ENCODE results near the gene DOCK7. TPM values are rescaled to one million over a fixed set of nuclear protein-coding genes. Genes with fewer than 3 reads are reported as not detected.
"Not testable (repeated sequence)": the region's sequence is repeated elsewhere in the genome, so short reads cannot be mapped to it uniquely, and the experiment has no call there.

Gene DOCK7
- total and polyA plus RNA-seq, 2 of the 13 experiments (the other 11 are each of a cell fraction or from before 2014, with no cell fraction given) = 45.7 to 67.2 TPM

- H3K36me3 ChIP-seq (replicated peaks in 1 of 2; ENCODE audit: control insufficient read depth in 1 of 2, insufficient read depth in 2 of 2, low read length in 2 of 2); in situ Hi-C loops (cut with HindIII; ENCODE audit: extremely low pct_ligation_motif_present, low pct_unique_long_range_greater_than_20kb); H3K4me2 ChIP-seq (ENCODE audit: low read depth, low read length); H3K9me3 ChIP-seq (ENCODE audit: low read length); POLR2A ChIA-PET; H4K20me1 ChIP-seq (ENCODE audit: insufficient read depth, low read length); intact Hi-C loops (cut with micrococcal nuclease; ENCODE audit: unreplicated experiment); BruUV-seq (replicated peaks); H3K27me3 ChIP-seq (ENCODE audit: control insufficient read depth in 1 of 2, insufficient read depth in 2 of 2, low read length in 2 of 2); ATAC-seq; FAIRE-seq; H3K9ac ChIP-seq (ENCODE audit: insufficient read depth, low read depth, low read length); DNase-seq (ENCODE audit: low spot score); H3K27ac ChIP-seq (ENCODE audit: extremely low read length, insufficient read depth, low read length); CTCF ChIA-PET (ENCODE audit: low intra/inter-chr PET ratio, low total read pairs); H2AFZ ChIP-seq (ENCODE audit: low read length); H3K4me3 ChIP-seq (replicated peaks in 1 of 3; ENCODE audit: insufficient read depth in 1 of 3, low read depth in 2 of 3, low read length in 3 of 3): not testable (repeated sequence)
- 96% methylated on average over 7 of the region's 7 CpGs for WGBS (ENCODE audit: low lambda C conversion rate)
- Histone ChIP-seq H3K4me1 (ENCODE audit: insufficient read depth, low read length) (peaks cover 55% of the 10 kb centered on the region), H3K79me2 (ENCODE audit: insufficient read depth, low read length) (peaks cover 31% of the 10 kb centered on the region)
- 0 out of 2 replicates have a peak, but pooled peaks have one; percentile 51 for TF ChIP-seq ZNF431 (CRISPR knock-in tag; IDR thresholded peaks at IDR 0.05; ENCODE audit: borderline replicate concordance, low read depth)
These were observed 6.3 kb upstream of the DOCK7 start for GRCh38 chr1:62694479-62694878.

GRCh38 chr1:62693123-62693522 is 4.9 kb upstream of the DOCK7 start:
- Histone ChIP-seq H3K9me3 (ENCODE audit: low read length) (no peaks in the 10 kb centered on the region), H2AFZ (ENCODE audit: low read length) (no peak overlapping the region), H3K4me2 (ENCODE audit: low read depth, low read length) (no peak overlapping the region), H3K36me3 (replicated peaks in 1 of 2; ENCODE audit: control insufficient read depth in 1 of 2, insufficient read depth in 2 of 2, low read length in 2 of 2) (peaks cover 0 to 3% of the 10 kb centered on the region in 2 experiments; a peak in 2 of 5 replicates), H3K79me2 (ENCODE audit: insufficient read depth, low read length) (peaks cover 43% of the 10 kb centered on the region), H3K27ac (ENCODE audit: extremely low read length, insufficient read depth, low read length) (no peak overlapping the region), H3K4me1 (ENCODE audit: insufficient read depth, low read length) (peaks cover 55% of the 10 kb centered on the region), H3K4me3 (replicated peaks in 1 of 3; ENCODE audit: insufficient read depth in 1 of 3, low read depth in 2 of 3, low read length in 3 of 3) (no peak overlapping the region), H3K9ac (ENCODE audit: insufficient read depth, low read depth, low read length) (no peak overlapping the region), H4K20me1 (ENCODE audit: insufficient read depth, low read length) (no peaks in the 10 kb centered on the region), H3K27me3 (ENCODE audit: control insufficient read depth in 1 of 2, insufficient read depth in 2 of 2, low read length in 2 of 2) (peaks cover 0 to 5% of the 10 kb centered on the region in 2 experiments; a peak in 3 of 5 replicates)
- in situ Hi-C loops (cut with HindIII; ENCODE audit: extremely low pct_ligation_motif_present, low pct_unique_long_range_greater_than_20kb) (no loop called here), intact Hi-C loops (cut with micrococcal nuclease; ENCODE audit: unreplicated experiment) (no loop called here)
- BruUV-seq (replicated peaks) = no TSS peak
- WGBS (ENCODE audit: low lambda C conversion rate) = 97% methylated on average over 4 of the region's 4 CpGs
- no peak for FAIRE-seq
- POLR2A ChIA-PET = no interaction called here
- TF ChIP-seq ZNF260 (CRISPR knock-in tag; IDR thresholded peaks at IDR 0.05; ENCODE audit: borderline replicate concordance, low read depth) = no peak
- no peak for TF ChIP-seq ZNF354B (CRISPR knock-in tag; IDR thresholded peaks at IDR 0.05)
- TF ChIP-seq BRD4 (CRISPR knock-in tag; IDR thresholded peaks at IDR 0.05) = no peak
- no peak for TF ChIP-seq ZNF816 (CRISPR knock-in tag; IDR thresholded peaks at IDR 0.05; ENCODE audit: borderline replicate concordance)
- no peak for TF ChIP-seq SIX1 (CRISPR knock-in tag; IDR thresholded peaks at IDR 0.05; ENCODE audit: borderline replicate concordance)
- TF ChIP-seq RFX5 (IDR thresholded peaks at IDR 0.05; ENCODE audit: low read depth, low read length) = no peak
- TF ChIP-seq ZSCAN31 (CRISPR knock-in tag; IDR thresholded peaks at IDR 0.05; ENCODE audit: low read depth) = no peak
- no peak for TF ChIP-seq ZNF276 (CRISPR knock-in tag; IDR thresholded peaks at IDR 0.05; ENCODE audit: low read depth)
- TF ChIP-seq BRF2 (CRISPR knock-in tag; IDR thresholded peaks at IDR 0.05) = no peak
- CTCF ChIA-PET (ENCODE audit: low intra/inter-chr PET ratio, low total read pairs) = no interaction called here
- no peak for DNase-seq (ENCODE audit: low spot score)
- no peak for ATAC-seq

All from HepG2 (cell line).